Skeletal muscle satellite cell (primary cell): Measurements from ENCODE around the gene MFSD6L.

Experiments used
- H3K27me3 ChIP-seq: 2 replicates; pipeline ENCODE4 v1.7.0; 2013; ENCODE audit warnings: low read length; ENCODE audit not compliant: control insufficient read depth, insufficient read depth
- H3K36me3 ChIP-seq: 2 replicates; pipeline ENCODE4 v1.7.0; 2013; ENCODE audit warnings: mild to moderate bottlenecking, control low read depth, low read length; ENCODE audit not compliant: insufficient read depth
- H3K4me1 ChIP-seq: 2 replicates; pipeline ENCODE4 v1.7.0; 2013; ENCODE audit warnings: low read length; ENCODE audit not compliant: control insufficient read depth, insufficient read depth
- H3K4me2 ChIP-seq: 2 replicates; pipeline ENCODE4 v1.7.0; 2013; ENCODE audit warnings: mild to moderate bottlenecking, low read length
- H3K4me3 ChIP-seq: 2 replicates; pipeline ENCODE4 v1.7.0; 2013; ENCODE audit warnings: low read length
- H3K9ac ChIP-seq: 2 replicates; pipeline ENCODE4 v1.7.0; 2013; ENCODE audit warnings: mild to moderate bottlenecking, low read depth, low read length, moderate library complexity
- H3K9me3 ChIP-seq: replicated peaks from 2 replicates; pipeline ENCODE4 v1.7.0; 2013; ENCODE audit warnings: mild to moderate bottlenecking, control low read depth, low read length

The MFSD6L gene

DNA sequence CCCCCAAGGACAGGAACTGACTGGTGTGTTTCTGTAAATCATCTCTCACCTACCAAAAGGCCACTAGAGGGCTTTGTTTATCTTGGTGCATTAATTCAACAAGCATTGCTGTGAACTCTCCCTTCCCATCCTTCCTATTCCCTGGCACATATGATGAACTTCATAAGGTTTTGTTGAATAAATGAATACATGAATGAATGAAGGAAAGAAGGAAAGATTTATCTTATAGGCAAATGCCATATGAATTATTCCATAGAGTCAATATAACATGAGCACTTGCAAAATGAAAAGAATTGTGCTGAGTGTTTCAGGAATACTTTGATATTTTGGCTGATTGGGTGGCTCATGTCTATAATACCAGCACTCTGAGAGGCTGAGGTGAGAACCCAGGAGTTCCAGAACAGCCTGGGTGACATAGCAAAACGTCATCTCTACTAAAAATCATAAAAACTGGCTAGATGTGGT, 45.2 kb downstream of the MFSD6L start:
- H3K4me3 ChIP-seq: no peak overlapping the region
- H3K9me3 ChIP-seq: no peaks in the 10 kb centered on the region
- H3K4me1 ChIP-seq: no peaks in the 10 kb centered on the region
- no peak overlapping the region for H3K4me2 ChIP-seq
- no peak overlapping the region for H3K9ac ChIP-seq
- H3K27me3 ChIP-seq: peaks cover 18% of the 10 kb centered on the region
- no peaks in the 10 kb centered on the region for H3K36me3 ChIP-seq

- Histone ChIP-seq H3K9me3 (no peaks in the 10 kb centered on the region), H3K9ac (no peak overlapping the region), H3K4me1 (no peaks in the 10 kb centered on the region), H3K4me3 (no peak overlapping the region), H3K36me3 (no peaks in the 10 kb centered on the region), H3K4me2 (no peak overlapping the region), H3K27me3 (peaks cover 19% of the 10 kb centered on the region)
Observed at GRCh38 chr17:8753136-8753975, 45.8 kb downstream of the MFSD6L start.

DNA sequence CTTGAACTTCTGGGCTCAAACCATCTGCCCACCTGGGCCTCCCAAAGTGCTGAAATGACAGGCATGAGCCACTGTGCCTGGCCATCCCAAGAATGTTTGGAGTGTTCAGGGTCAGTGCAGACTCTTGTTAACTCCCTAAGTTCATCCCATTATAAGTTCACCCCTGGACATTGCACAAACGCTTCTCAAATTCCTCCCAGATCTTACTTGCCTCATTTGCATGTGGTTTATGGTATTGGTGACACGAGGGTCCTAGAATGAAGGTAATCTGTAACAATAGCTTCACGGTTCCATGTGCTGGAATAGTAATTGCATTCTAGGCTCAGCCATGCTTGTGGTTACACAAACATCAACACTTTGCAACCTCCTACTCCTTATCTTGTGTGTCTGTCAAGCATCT, 49.5 kb downstream of the MFSD6L start:
- Histone ChIP-seq H3K27me3 (peaks cover 31% of the 10 kb centered on the region), H3K4me1 (peaks cover 5% of the 10 kb centered on the region), H3K9ac (no peak overlapping the region), H3K4me3 (no peak overlapping the region), H3K36me3 (no peaks in the 10 kb centered on the region), H3K9me3 (no peaks in the 10 kb centered on the region), H3K4me2 (no peak overlapping the region)

DNA sequence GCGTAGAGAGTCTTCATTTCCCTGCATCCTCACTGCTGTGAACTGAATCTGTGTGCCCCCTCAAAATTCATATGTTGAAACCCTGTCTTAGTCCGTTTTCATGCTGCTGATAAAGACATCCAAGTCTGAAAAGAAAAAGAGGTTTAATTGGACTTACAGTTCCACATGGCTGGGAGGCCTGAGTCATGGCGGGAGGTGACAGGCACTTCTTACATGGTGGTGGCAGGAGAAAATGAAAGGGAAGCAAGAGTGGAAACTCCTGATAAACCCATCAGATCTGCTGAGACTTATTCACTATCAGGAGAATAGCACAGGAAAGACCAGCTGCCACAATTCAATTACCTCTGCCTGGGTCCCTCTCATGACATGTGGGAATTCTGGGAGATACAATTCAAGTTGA, 51.4 kb downstream of the MFSD6L start:
- H3K4me1 ChIP-seq: peaks cover 5% of the 10 kb centered on the region
- no peak overlapping the region for H3K4me2 ChIP-seq
- H3K4me3 ChIP-seq: no peak overlapping the region
- H3K9ac ChIP-seq: no peak overlapping the region
- peaks cover 38% of the 10 kb centered on the region for H3K27me3 ChIP-seq
- H3K36me3 ChIP-seq: no peaks in the 10 kb centered on the region
- no peaks in the 10 kb centered on the region for H3K9me3 ChIP-seq
